Small intestine (tissue), 7 donors: Measurements from ENCODE around the gene LMBR1. TPM values are rescaled to one million over a fixed set of nuclear protein-coding genes. Genes with fewer than 3 reads are reported as not detected.

Experiments used
- DNase-seq, 2 donors: peaks; one replicate each; pipeline versions ENCODE4 v3.0.0 to v3.0.0-alpha.2; 2013
- FAIRE-seq: peaks from 2 replicates; lab custom pipeline; 2012; peaks lifted over from hg19 to GRCh38; lab: Jason Lieb, UNC
- H3K27ac ChIP-seq, 3 donors: one replicate each; pipeline ENCODE4 v1.5.1; 2013; ENCODE audit warnings: low read length in 2 of 3, mild to moderate bottlenecking in 2 of 3, control low read depth in 1 of 3, inconsistent platforms in 1 of 3, low read depth in 1 of 3, moderate library complexity in 1 of 3
- H3K27me3 ChIP-seq, 3 donors: one replicate each; pipeline ENCODE4 v1.6.1; 2013; ENCODE audit warnings: low read length in 3 of 3, inconsistent platforms in 1 of 3; ENCODE audit not compliant: control insufficient read depth in 3 of 3, insufficient read depth in 3 of 3
- H3K36me3 ChIP-seq, 3 donors: one replicate each; pipeline ENCODE4 v1.6.1; 2013; ENCODE audit warnings: low read length in 3 of 3, inconsistent platforms in 1 of 3, low read depth in 1 of 3, mild to moderate bottlenecking in 1 of 3, moderate library complexity in 1 of 3; ENCODE audit not compliant: control insufficient read depth in 3 of 3, insufficient read depth in 2 of 3
- H3K4me1 ChIP-seq, 3 donors: one replicate each; pipeline ENCODE4 v1.6.1; 2013; ENCODE audit warnings: low read length in 2 of 3, inconsistent platforms in 1 of 3, low read depth in 1 of 3, mild to moderate bottlenecking in 1 of 3, moderate library complexity in 1 of 3; ENCODE audit not compliant: control insufficient read depth in 3 of 3, insufficient read depth in 2 of 3
- H3K4me3 ChIP-seq, 3 donors: one replicate each; pipeline ENCODE4 v1.5.1; 2013; ENCODE audit warnings: low read length in 3 of 3, control low read depth in 1 of 3, inconsistent platforms in 1 of 3, low read depth in 1 of 3, mild to moderate bottlenecking in 1 of 3, moderate library complexity in 1 of 3
- H3K9me3 ChIP-seq, 2 donors: one replicate each; pipeline ENCODE4 v1.6.1; 2013; ENCODE audit warnings: low read depth in 1 of 2, low read length in 1 of 2; ENCODE audit not compliant: control insufficient read depth in 2 of 2, insufficient read depth in 1 of 2
- WGBS, 3 donors: extraction: QIAGEN DNeasy Blood & Tissue Kit; methylation state at CpG; one replicate each; pipeline ENCODE4 v1.1.7; 2013; 5-methylcytosine and 5-hydroxymethylcytosine counted together
- polyA plus RNA-seq, 4 donors: library from polyadenylated mRNA; stranded (reverse) in 3 of 4; unstranded in 1 of 4; fragments of 200-250 nt in 3 of 4; fragments of 120-200 nt in 1 of 4; gene quantifications; one replicate each; pipeline versions ENCODE4 v1.2.1 to v1.2.3, GENCODE V29; 2013
- donor health status: healthy with polysubstance abuse.
- donor health status: control.
- donor health status: control.
- donor health status: Bipolar disorder and iron deficiency.
- donor health status: healthy.

The LMBR1 gene
- polyA plus RNA-seq, 4 donors = 4.3 to 34.5 (median 11.9) TPM

- no peak for DNase-seq
- Histone ChIP-seq H3K27me3 (no peaks in the 10 kb centered on the region), H3K4me3 (no peak overlapping the region), H3K4me1 (no peaks in the 10 kb centered on the region), H3K36me3 (peaks cover 0 to 5% (median 0%) of the 10 kb centered on the region in 3 donors), H3K9me3 (no peaks in the 10 kb centered on the region), H3K27ac (no peak overlapping the region)
- no peak for FAIRE-seq
- WGBS, 3 donors = 85 to 92% (median 87%) methylated on average over 7 of the region's 7 CpGs
Measured at GRCh38 chr7:156752367-156753228, 140.4 kb downstream of the LMBR1 start.

GRCh38 chr7:156751319-156751718, 141.7 kb downstream of the LMBR1 start:
- no peaks in the 10 kb centered on the region for H3K9me3 ChIP-seq
- H3K36me3 ChIP-seq = peaks cover 0 to 5% (median 0%) of the 10 kb centered on the region in 3 donors
- H3K4me1 ChIP-seq = no peaks in the 10 kb centered on the region
- FAIRE-seq = no peak
- WGBS, 3 donors = 74 to 89% (median 83%) methylated on average over 3 of the region's 3 CpGs
- H3K27ac ChIP-seq = no peak overlapping the region
- H3K27me3 ChIP-seq = no peaks in the 10 kb centered on the region
- H3K4me3 ChIP-seq = no peak overlapping the region
- peak in 1 of 2 donors; percentile 9 for DNase-seq

- Histone ChIP-seq H3K36me3 (peaks cover 0 to 2% (median 0%) of the 10 kb centered on the region in 3 donors), H3K27me3 (no peaks in the 10 kb centered on the region), H3K4me3 (no peak overlapping the region), H3K9me3 (no peaks in the 10 kb centered on the region), H3K27ac (no peak overlapping the region), H3K4me1 (no peaks in the 10 kb centered on the region)
- 79 to 88% (median 84%) methylated on average over 1 of the region's 1 CpG for WGBS, 3 donors
- DNase-seq (no peak), FAIRE-seq (no peak)
Measured at GRCh38 chr7:156747718-156748117, 145.3 kb downstream of the LMBR1 start.

GRCh38 chr7:156746891-156747290, 146.1 kb downstream of the LMBR1 start:
- FAIRE-seq = no peak
- H3K4me1 ChIP-seq = no peaks in the 10 kb centered on the region
- H3K27me3 ChIP-seq = no peaks in the 10 kb centered on the region
- no peak overlapping the region for H3K27ac ChIP-seq
- peaks cover 0 to 2% (median 0%) of the 10 kb centered on the region in 3 donors for H3K36me3 ChIP-seq
- no peak for DNase-seq
- 84 to 93% (median 88%) methylated on average over 1 of the region's 1 CpG for WGBS, 3 donors
- no peaks in the 10 kb centered on the region for H3K9me3 ChIP-seq
- H3K4me3 ChIP-seq = no peak overlapping the region

- H3K27me3 ChIP-seq = no peaks in the 10 kb centered on the region
- no peak for DNase-seq
- H3K4me3 ChIP-seq = no peak overlapping the region
- no peak for FAIRE-seq
- 91 to 96% (median 93%) methylated on average over 5 of the region's 5 CpGs for WGBS, 3 donors
- peaks cover 0 to 3% of the 10 kb centered on the region in 2 donors for H3K9me3 ChIP-seq
- no peak overlapping the region for H3K27ac ChIP-seq
- no peaks in the 10 kb centered on the region for H3K4me1 ChIP-seq
- H3K36me3 ChIP-seq = peaks cover 0 to 12% (median 5%) of the 10 kb centered on the region in 3 donors
Measured at GRCh38 chr7:156739596-156739995, 153.4 kb downstream of the LMBR1 start.

GRCh38 chr7:156735851-156736250, 157.1 kb downstream of the LMBR1 start:
- H3K9me3 ChIP-seq = peaks cover 0 to 15% of the 10 kb centered on the region in 2 donors
- H3K4me1 ChIP-seq = no peaks in the 10 kb centered on the region
- no peaks in the 10 kb centered on the region for H3K27me3 ChIP-seq
- DNase-seq (no peak), FAIRE-seq (no peak)
- no peak overlapping the region for H3K4me3 ChIP-seq
- H3K27ac ChIP-seq = no peak overlapping the region
- 91 to 95% (median 94%) methylated on average over 7 of the region's 7 CpGs for WGBS, 3 donors
- H3K36me3 ChIP-seq = peaks cover 0 to 18% (median 5%) of the 10 kb centered on the region in 3 donors

GRCh38 chr7:156733638-156734037, 159.3 kb downstream of the LMBR1 start:
- DNase-seq (no peak), FAIRE-seq (no peak)
- no peaks in the 10 kb centered on the region for H3K4me1 ChIP-seq
- H3K4me3 ChIP-seq = no peak overlapping the region
- no peak overlapping the region for H3K27ac ChIP-seq
- H3K27me3 ChIP-seq = no peaks in the 10 kb centered on the region
- WGBS, 3 donors = 92 to 100% (median 97%) methylated on average over 1 of the region's 1 CpG
- H3K9me3 ChIP-seq = peaks cover 0 to 15% of the 10 kb centered on the region in 2 donors
- peaks cover 0 to 12% (median 5%) of the 10 kb centered on the region in 3 donors for H3K36me3 ChIP-seq

GRCh38 chr7:156732091-156732625, 160.8 kb downstream of the LMBR1 start:
- FAIRE-seq (no peak), DNase-seq (no peak)
- H3K27me3 ChIP-seq = no peaks in the 10 kb centered on the region
- no peak overlapping the region for H3K4me3 ChIP-seq
- H3K9me3 ChIP-seq = peaks cover 0 to 15% of the 10 kb centered on the region in 2 donors
- H3K36me3 ChIP-seq = peaks cover 3 to 7% (median 5%) of the 10 kb centered on the region in 3 donors
- WGBS, 3 donors = 86 to 96% (median 90%) methylated on average over 4 of the region's 4 CpGs
- no peaks in the 10 kb centered on the region for H3K4me1 ChIP-seq
- H3K27ac ChIP-seq = no peak overlapping the region
